Esophagus muscularis mucosa (tissue), 4 donors: ENCODE measurements around the gene LCNL1. TPM values are rescaled to one million over a fixed set of nuclear protein-coding genes. Genes with fewer than 3 reads are reported as not detected.

Experiments
- DNase-seq: peaks from one replicate; pipeline ENCODE4 v3.0.0-alpha.2; 2017; ENCODE audit errors: extremely low spot score
- H3K27ac ChIP-seq, 4 donors: fragments of 200-600 bp; sonication (generic); replicated peaks in 1 of 4; 1 replicate in 3 of 4; 2 replicates in 1 of 4; pipeline ENCODE4 v1.5.1; 2016 to 2019; ENCODE audit warnings: mild to moderate bottlenecking in 1 of 4
- H3K27me3 ChIP-seq, 4 donors: fragments of 200-600 bp; sonication (generic); one replicate each; pipeline versions ENCODE4 v1.5.1 to v1.6.0; 2016 to 2019
- H3K36me3 ChIP-seq, 4 donors: fragments of 200-600 bp; sonication (generic); one replicate each; pipeline ENCODE4 v1.5.1; 2016 to 2019
- H3K4me1 ChIP-seq, 4 donors: fragments of 200-600 bp; sonication (generic); one replicate each; pipeline ENCODE4 v1.5.1; 2016 to 2019
- H3K4me3 ChIP-seq, 4 donors: fragments of 200-600 bp; sonication (generic); 1 replicate in 2 of 4; 2 replicates in 2 of 4; pipeline ENCODE4 v1.5.1; 2016 to 2019; ENCODE audit warnings: mild to moderate bottlenecking in 4 of 4, moderate library complexity in 1 of 4
- H3K9me3 ChIP-seq, 4 donors: fragments of 200-600 bp; sonication (generic); 1 replicate in 3 of 4; 2 replicates in 1 of 4; pipeline ENCODE4 v1.5.1; 2016 to 2019
- CTCF ChIP-seq, 3 experiments: fragments of 200-600 bp in 2 of 3; fragments of 450-650 bp in 1 of 3; sonication (generic) in 2 of 3; IDR thresholded peaks; one replicate each; pipeline ENCODE4 v1.5.1; 2017 to 2019; ENCODE audit warnings: antibody characterized with exemption in 3 of 3, mild to moderate bottlenecking in 2 of 3, moderate library complexity in 1 of 3
- EP300 ChIP-seq: sonication (generic); formaldehyde crosslinking; IDR thresholded peaks from one replicate; pipeline ENCODE4 v1.6.1; 2017; ENCODE audit warnings: antibody characterized with exemption
- POLR2A ChIP-seq: fragments of 450-650 bp; IDR thresholded peaks from one replicate; pipeline ENCODE4 v1.6.1; 2017; ENCODE audit warnings: antibody characterized with exemption, moderate library complexity, mild to moderate bottlenecking, low read depth
- POLR2AphosphoS5 ChIP-seq, 2 donors: sonication (generic); formaldehyde crosslinking; IDR thresholded peaks; one replicate each; pipeline ENCODE4 v1.6.1; 2017; ENCODE audit warnings: antibody characterized with exemption in 2 of 2
- WGBS: methylation state at CpG from one replicate; pipeline ENCODE4 v1.1.5; 2018; 5-methylcytosine and 5-hydroxymethylcytosine counted together
- intact Hi-C: fragments of 100-400 bp; cut with DNase I; formaldehyde crosslinking; loops from one replicate; pipeline ENCODE4 v1.15.1; 2023
- total RNA-seq, 4 donors: library from RNA; depleted of rRNA; stranded (reverse); fragments of >200 nt; gene quantifications; one replicate each; pipeline versions ENCODE4 v1.1.0 to v1.2.1, GENCODE V29; 2016

LCNL1 gene
- total RNA-seq, 4 donors from 2014 or later: 0.11 to 0.42 (median 0.39) TPM; not detected in 1

- WGBS: 98% methylated on average over 3 of the region's 4 CpGs
- DNase-seq: no peak
- Histone ChIP-seq H3K36me3 (peaks cover 1 to 8% (median 5%) of the 10 kb centered on the region in 4 donors), H3K4me1 (peaks cover 23 to 38% (median 32%) of the 10 kb centered on the region in 4 donors), H3K27ac (no peak overlapping the region), H3K27me3 (peaks cover 0 to 52% (median 17%) of the 10 kb centered on the region in 4 donors), H3K9me3 (no peaks in the 10 kb centered on the region), H3K4me3 (no peak overlapping the region)
- TF ChIP-seq EP300: no peak
- no peak for TF ChIP-seq CTCF (IDR thresholded peaks at IDR 0.05)
- no peak for TF ChIP-seq POLR2A
- TF ChIP-seq POLR2AphosphoS5 (IDR thresholded peaks at IDR 0.05): no peak
- intact Hi-C loops: no loop called here
These were observed 6.1 kb downstream of the LCNL1 start for GRCh38 chr9:136988872-136989271.

- no peak for DNase-seq
- no peak overlapping the region for H3K27ac ChIP-seq
- no peaks in the 10 kb centered on the region for H3K9me3 ChIP-seq
- no peak overlapping the region for H3K4me3 ChIP-seq
- intact Hi-C loops: loop anchor here (5.0 kb wide), 1 partner anchor 43 kb away; the partner anchor contains the start of gene C8G
- TF ChIP-seq CTCF (IDR thresholded peaks at IDR 0.05): no peak
- no peak for TF ChIP-seq EP300
- no peak for TF ChIP-seq POLR2AphosphoS5 (IDR thresholded peaks at IDR 0.05)
- no peak for TF ChIP-seq POLR2A
- 82% methylated on average over 10 of the region's 10 CpGs for WGBS
- peaks cover 4 to 18% (median 14%) of the 10 kb centered on the region in 4 donors for H3K36me3 ChIP-seq
- H3K27me3 ChIP-seq: peaks cover 0 to 52% (median 15%) of the 10 kb centered on the region in 4 donors
- peaks cover 21 to 43% (median 35%) of the 10 kb centered on the region in 4 donors for H3K4me1 ChIP-seq
These were observed 7.6 kb downstream of the LCNL1 start for GRCh38 chr9:136990242-136990911.

- TF ChIP-seq CTCF (IDR thresholded peaks at IDR 0.05) (no peak), POLR2AphosphoS5 (IDR thresholded peaks at IDR 0.05) (peak; percentile 38 to 45)
- Histone ChIP-seq H3K27me3 (peaks cover 0 to 52% (median 14%) of the 10 kb centered on the region in 4 donors), H3K9me3 (no peaks in the 10 kb centered on the region), H3K36me3 (peaks cover 4 to 18% (median 14%) of the 10 kb centered on the region in 4 donors), H3K27ac (peak within 1 kb of the TSS; percentile 87 to 91 (median 88)), H3K4me1 (peaks cover 32 to 57% (median 47%) of the 10 kb centered on the region in 4 donors), H3K4me3 (peak within 1 kb of the TSS; percentile 67 to 86 (median 74))
- 9% methylated on average over 28 of the region's 92 CpGs for WGBS
- intact Hi-C loops: loop anchor here (5.0 kb wide), 1 partner anchor 45 kb away; the partner anchor contains the start of gene C8G
- peak; percentile 96 for DNase-seq
These were observed 9.4 kb downstream of the LCNL1 start, which contains the start of gene PAXX for GRCh38 chr9:136991993-136992818. Gene PAXX (plus strand): TSS chr9:136992422. CDS start chr9:136992444, 22 bp downstream.

- TF ChIP-seq EP300 (no peak), CTCF (IDR thresholded peaks at IDR 0.05) (no peak), POLR2A (no peak), POLR2AphosphoS5 (IDR thresholded peaks at IDR 0.05) (no peak)
- H3K27me3 ChIP-seq: peaks cover 0 to 51% (median 14%) of the 10 kb centered on the region in 4 donors
- peak overlapping the region; percentile 67 to 86 (median 74) for H3K4me3 ChIP-seq
- WGBS: 27% methylated on average over 11 of the region's 18 CpGs
- H3K9me3 ChIP-seq: no peaks in the 10 kb centered on the region
- H3K4me1 ChIP-seq: peaks cover 32 to 57% (median 48%) of the 10 kb centered on the region in 4 donors
- peaks cover 4 to 18% (median 14%) of the 10 kb centered on the region in 4 donors for H3K36me3 ChIP-seq
- H3K27ac ChIP-seq: peak overlapping the region; percentile 87 to 91 (median 88)
- DNase-seq: no peak
- intact Hi-C loops: loop anchor here (5.0 kb wide), 1 partner anchor 46 kb away; the partner anchor contains the start of gene C8G
These were observed 10.1 kb downstream of the LCNL1 start for GRCh38 chr9:136992819-136993369.
